Tibial artery (tissue), 4 donors: ENCODE measurements around the gene KLF9.

ENCODE experiments used
- DNase-seq, 2 donors: peaks; one replicate each; pipeline ENCODE4 v3.0.0-alpha.2; 2019
- H3K27ac ChIP-seq, 2 donors: fragments of 200-600 bp; sonication (generic) in 1 of 2; 1 replicate in 1 of 2; 2 replicates in 1 of 2; pipeline ENCODE4 v1.5.1; 2018 to 2019; ENCODE audit warnings: mild to moderate bottlenecking in 1 of 2
- H3K27me3 ChIP-seq, 2 donors: fragments of 200-600 bp; sonication (generic) in 1 of 2; one replicate each; pipeline versions ENCODE4 v1.5.1 to v1.6.0; 2016 to 2019
- H3K36me3 ChIP-seq, 3 donors: fragments of 200-600 bp; sonication (generic) in 2 of 3; one replicate each; pipeline ENCODE4 v1.5.1; 2016 to 2019; ENCODE audit warnings: mild to moderate bottlenecking in 2 of 3
- H3K4me1 ChIP-seq, 4 donors: fragments of 200-600 bp; sonication (generic) in 2 of 4; 1 replicate in 3 of 4; 2 replicates in 1 of 4; pipeline ENCODE4 v1.5.1; 2016 to 2019
- H3K4me3 ChIP-seq, 2 donors: fragments of 200-600 bp; sonication (generic) in 1 of 2; 1 replicate in 1 of 2; 2 replicates in 1 of 2; pipeline ENCODE4 v1.5.1; 2018 to 2019; ENCODE audit warnings: mild to moderate bottlenecking in 2 of 2
- H3K9me3 ChIP-seq, 3 donors: fragments of 200-600 bp; sonication (generic) in 1 of 3; one replicate each; pipeline ENCODE4 v1.5.1; 2016 to 2019
- intact Hi-C: fragments of 100-400 bp; cut with DNase I; formaldehyde crosslinking; loops from one replicate; pipeline ENCODE4 v1.15.0; 2023; ENCODE audit warnings: low total_unique reads
- TF ChIP-seq, protein P1 (sequence below), 2 experiments: fragments of 200-600 bp in 1 of 2; fragments of 450-650 bp in 1 of 2; IDR thresholded peaks; one replicate each; pipeline ENCODE4 v1.5.1; 2017 to 2019; ENCODE audit warnings: antibody characterized with exemption in 2 of 2, mild to moderate bottlenecking in 1 of 2, moderate library complexity in 1 of 2

Gene KLF9

DNA sequence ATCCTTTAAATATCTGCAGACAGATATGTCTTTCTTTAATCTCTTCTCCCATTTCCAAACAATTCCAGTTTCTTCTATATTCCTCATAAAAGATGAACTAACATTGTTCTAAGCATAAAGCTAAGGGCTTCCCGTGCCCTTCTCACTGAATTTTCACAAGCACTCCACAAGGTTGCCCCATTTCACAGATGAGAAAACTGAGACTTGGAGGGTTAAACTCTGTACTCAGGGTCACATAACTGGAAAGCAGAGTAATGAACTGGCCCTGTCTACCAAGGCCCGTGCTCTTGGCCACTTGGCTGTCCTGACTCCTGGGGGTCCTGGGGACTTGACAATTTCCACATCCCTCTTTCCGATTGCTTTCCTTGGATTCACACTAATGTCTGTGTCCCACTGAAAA lies 25.3 kb downstream of the KLF9 start:
- intact Hi-C loops: no loop called here
- Histone ChIP-seq H3K27ac (peak overlapping the region in 1 of 2 donors; percentile 10), H3K4me3 (no peak overlapping the region), H3K4me1 (peaks cover 0 to 96% (median 38%) of the 10 kb centered on the region in 4 donors), H3K36me3 (peaks cover 23 to 38% (median 29%) of the 10 kb centered on the region in 3 donors), H3K9me3 (no peaks in the 10 kb centered on the region), H3K27me3 (no peaks in the 10 kb centered on the region)
- TF ChIP-seq, protein P1, sequence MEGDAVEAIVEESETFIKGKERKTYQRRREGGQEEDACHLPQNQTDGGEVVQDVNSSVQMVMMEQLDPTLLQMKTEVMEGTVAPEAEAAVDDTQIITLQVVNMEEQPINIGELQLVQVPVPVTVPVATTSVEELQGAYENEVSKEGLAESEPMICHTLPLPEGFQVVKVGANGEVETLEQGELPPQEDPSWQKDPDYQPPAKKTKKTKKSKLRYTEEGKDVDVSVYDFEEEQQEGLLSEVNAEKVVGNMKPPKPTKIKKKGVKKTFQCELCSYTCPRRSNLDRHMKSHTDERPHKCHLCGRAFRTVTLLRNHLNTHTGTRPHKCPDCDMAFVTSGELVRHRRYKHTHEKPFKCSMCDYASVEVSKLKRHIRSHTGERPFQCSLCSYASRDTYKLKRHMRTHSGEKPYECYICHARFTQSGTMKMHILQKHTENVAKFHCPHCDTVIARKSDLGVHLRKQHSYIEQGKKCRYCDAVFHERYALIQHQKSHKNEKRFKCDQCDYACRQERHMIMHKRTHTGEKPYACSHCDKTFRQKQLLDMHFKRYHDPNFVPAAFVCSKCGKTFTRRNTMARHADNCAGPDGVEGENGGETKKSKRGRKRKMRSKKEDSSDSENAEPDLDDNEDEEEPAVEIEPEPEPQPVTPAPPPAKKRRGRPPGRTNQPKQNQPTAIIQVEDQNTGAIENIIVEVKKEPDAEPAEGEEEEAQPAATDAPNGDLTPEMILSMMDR (IDR thresholded peaks at IDR 0.05): no peak
- no peak for DNase-seq

DNA sequence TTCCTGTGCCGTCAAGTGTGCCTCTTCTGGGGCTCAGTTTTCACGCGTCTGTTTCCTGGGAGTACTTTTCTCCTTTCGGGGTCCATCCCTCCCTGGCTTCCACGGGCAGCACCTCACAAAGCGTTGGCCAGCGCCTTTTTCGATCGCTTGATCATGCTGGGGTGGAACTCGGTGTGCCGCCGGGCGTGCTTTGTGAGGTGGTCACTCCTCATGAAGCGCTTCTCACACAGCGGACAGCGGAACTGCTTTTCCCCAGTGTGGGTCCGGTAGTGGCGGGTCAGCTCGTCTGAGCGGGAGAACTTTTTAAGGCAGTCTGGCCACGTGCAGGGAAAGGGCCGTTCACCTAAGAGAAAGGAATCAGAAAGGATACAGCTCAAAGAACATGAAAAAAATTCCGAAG lies 26.8 kb downstream of the KLF9 start:
- no peaks in the 10 kb centered on the region for H3K27me3 ChIP-seq
- peaks cover 30 to 47% (median 36%) of the 10 kb centered on the region in 3 donors for H3K36me3 ChIP-seq
- H3K9me3 ChIP-seq: no peaks in the 10 kb centered on the region
- H3K4me1 ChIP-seq: peaks cover 0 to 96% (median 31%) of the 10 kb centered on the region in 4 donors
- no peak overlapping the region for H3K27ac ChIP-seq
- intact Hi-C loops: no loop called here
- DNase-seq: peak in 1 of 2 donors; percentile 34
- no peak overlapping the region for H3K4me3 ChIP-seq
- TF ChIP-seq, protein P1 (IDR thresholded peaks at IDR 0.05): no peak

GRCh38 chr9:70385426-70385825 lies 29.0 kb downstream of the KLF9 start:
- Histone ChIP-seq H3K4me3 (no peak overlapping the region), H3K27ac (no peak overlapping the region), H3K4me1 (peaks cover 0 to 85% (median 14%) of the 10 kb centered on the region in 4 donors), H3K36me3 (peaks cover 30 to 47% (median 36%) of the 10 kb centered on the region in 3 donors), H3K27me3 (no peaks in the 10 kb centered on the region), H3K9me3 (no peaks in the 10 kb centered on the region)
- DNase-seq: no peak
- TF ChIP-seq, protein P1 (IDR thresholded peaks at IDR 0.05): no peak
- intact Hi-C loops: no loop called here

DNA sequence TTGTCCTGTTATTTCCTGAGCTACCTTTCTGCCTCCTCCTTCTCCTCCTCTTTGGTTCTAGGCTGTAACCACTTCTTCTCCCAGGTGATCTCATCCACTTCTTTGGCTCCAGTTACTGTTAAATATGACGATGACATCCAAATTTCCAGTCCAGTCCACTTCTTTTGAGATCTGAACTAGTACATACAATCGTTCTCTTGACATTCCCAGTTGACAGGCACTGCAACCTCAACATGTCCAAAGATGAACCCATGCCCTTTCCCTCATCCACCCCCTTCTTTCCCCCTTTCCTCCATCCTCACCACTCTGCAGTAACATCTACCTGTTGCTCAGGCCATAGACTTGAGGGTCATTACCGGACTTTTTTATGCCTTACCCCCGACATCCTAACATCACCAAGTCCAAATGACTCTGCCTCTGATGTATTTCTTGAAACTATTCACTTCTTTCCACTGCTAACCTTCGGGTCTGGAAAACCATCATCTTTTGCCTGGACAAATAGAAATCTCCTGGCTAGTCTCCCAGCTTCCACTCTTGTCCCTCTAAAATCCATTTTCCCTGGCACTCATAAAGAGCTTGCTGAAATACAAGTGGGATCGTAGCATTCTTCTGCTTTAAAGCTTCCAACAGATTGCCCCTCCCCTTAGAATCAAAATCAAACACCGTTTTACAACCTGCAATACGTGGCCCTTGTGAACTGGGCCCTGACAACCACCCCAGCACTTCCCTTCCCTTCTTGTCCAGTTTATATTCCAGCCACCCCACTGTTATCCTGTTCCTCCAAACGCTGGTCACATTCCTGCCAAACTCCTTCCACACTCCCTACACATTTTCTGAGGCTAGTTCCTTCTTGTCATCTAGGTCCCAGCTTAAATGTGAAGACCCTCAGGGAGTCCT lies 31.5 kb downstream of the KLF9 start:
- Histone ChIP-seq H3K27ac (no peak overlapping the region), H3K4me3 (no peak overlapping the region), H3K27me3 (no peaks in the 10 kb centered on the region), H3K4me1 (peaks cover 0 to 60% (median 6%) of the 10 kb centered on the region in 4 donors), H3K36me3 (peaks cover 30 to 47% (median 35%) of the 10 kb centered on the region in 3 donors), H3K9me3 (no peaks in the 10 kb centered on the region)
- TF ChIP-seq, protein P1 (IDR thresholded peaks at IDR 0.05): no peak
- intact Hi-C loops: no loop called here
- DNase-seq: no peak

DNA sequence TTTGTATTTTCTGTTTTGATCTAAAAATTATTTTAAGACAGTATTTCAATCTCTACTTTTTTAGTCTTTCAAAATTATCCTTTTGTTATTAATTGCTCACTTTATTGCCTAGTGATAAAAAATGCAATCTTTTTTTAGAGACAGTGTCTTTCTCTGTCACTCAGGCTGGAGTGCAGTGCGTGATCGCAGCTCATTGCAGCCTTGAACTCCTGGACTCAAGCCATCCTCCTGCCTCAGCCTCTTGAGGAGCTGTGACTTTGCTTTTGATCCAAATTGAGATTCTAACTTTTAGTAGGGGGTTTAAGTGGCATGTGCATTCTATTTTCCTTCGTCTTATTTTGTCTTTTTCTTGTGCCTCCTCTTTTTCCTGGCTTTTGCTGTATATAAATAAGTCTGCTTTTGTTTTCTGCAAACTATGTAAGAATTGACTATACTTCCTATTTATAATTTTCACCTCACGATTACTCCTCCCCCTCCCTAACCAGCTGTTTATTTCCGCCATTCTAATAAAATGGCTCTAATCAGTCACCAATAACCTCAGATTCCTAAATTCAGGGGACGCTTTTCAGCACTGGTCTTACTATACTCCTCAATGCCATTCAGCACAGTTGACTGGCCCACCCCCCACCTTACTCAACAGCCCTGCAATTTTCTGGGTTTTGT lies 32.3 kb downstream of the KLF9 start:
- Histone ChIP-seq H3K4me3 (no peak overlapping the region), H3K27ac (no peak overlapping the region), H3K27me3 (no peaks in the 10 kb centered on the region), H3K9me3 (no peaks in the 10 kb centered on the region), H3K36me3 (peaks cover 25 to 39% (median 27%) of the 10 kb centered on the region in 3 donors), H3K4me1 (peaks cover 0 to 52% (median 6%) of the 10 kb centered on the region in 4 donors)
- no peak for DNase-seq
- intact Hi-C loops: no loop called here
- TF ChIP-seq, protein P1 (IDR thresholded peaks at IDR 0.05): no peak
